Testis (tissue), 2 donors: ENCODE data around the gene CSRNP3.

Experiments
- CTCF ChIP-seq, 3 experiments: fragments of 450-650 bp in 2 of 3; fragments of 200-600 bp in 1 of 3; sonication (generic) in 1 of 3; IDR thresholded peaks; one replicate each; pipeline ENCODE4 v1.5.1; 2016 to 2019; ENCODE audit warnings: antibody characterized with exemption in 3 of 3, mild to moderate bottlenecking in 2 of 3, moderate library complexity in 1 of 3
- POLR2A ChIP-seq: fragments of 450-650 bp; IDR thresholded peaks from one replicate; pipeline ENCODE4 v1.6.1; 2017; ENCODE audit warnings: antibody characterized with exemption, mild to moderate bottlenecking, moderate library complexity

- TF ChIP-seq CTCF (IDR thresholded peaks at IDR 0.05) = no peak
- no peak for TF ChIP-seq POLR2A
These were observed 13.5 kb upstream of the CSRNP3 start for GRCh38 chr2:165456027-165456426.
